Measurements from ENCODE around the gene NCAM1.

DNA sequence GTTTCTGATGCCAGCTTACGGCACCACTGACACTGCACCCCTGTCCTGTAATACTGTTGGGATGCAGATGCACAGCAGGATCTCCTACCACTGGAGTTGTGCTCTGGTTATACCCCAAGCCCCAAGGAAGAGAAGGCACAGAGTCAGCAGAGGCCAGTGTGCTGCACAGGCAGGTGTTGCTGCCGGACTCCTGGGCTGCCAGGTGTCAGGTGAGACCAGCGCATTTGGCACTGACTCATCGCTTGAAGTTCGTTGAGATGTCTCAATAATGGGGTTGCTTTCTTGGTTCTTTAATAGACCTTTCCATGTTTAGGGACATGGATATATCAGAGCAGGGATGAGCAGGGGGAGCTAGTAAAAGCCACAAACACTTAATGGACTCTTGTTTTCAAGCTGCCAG is 277.5 kb downstream of the NCAM1 start:
- TF ChIP-seq POLR2A (IDR thresholded peaks at IDR 0.05; ENCODE audit: low read length), result no peak
- TF ChIP-seq GATA1 (IDR thresholded peaks at IDR 0.05; ENCODE audit: low read depth, low read length), result no peak
